GM18867 (cell line): ENCODE measurements around the gene HTR3C.

Source experiments
- ATAC-seq: cut with Tn5 transposase; IDR thresholded peaks from one replicate; pipeline ENCODE4 v1.9.1; 2021; ENCODE audit warnings: mild to moderate bottlenecking, moderate library complexity; ENCODE audit not compliant: unreplicated experiment

The HTR3C gene

GRCh38 chr3:184082034-184082433 is 29.2 kb downstream of the HTR3C start:
- no peak for ATAC-seq

GRCh38 chr3:184082465-184082864 is 29.6 kb downstream of the HTR3C start:
- no peak for ATAC-seq

- ATAC-seq, result no peak
These were observed 32.6 kb downstream of the HTR3C start for GRCh38 chr3:184085389-184085852.

GRCh38 chr3:184092199-184092598 is 39.4 kb downstream of the HTR3C start:
- no peak for ATAC-seq

GRCh38 chr3:184096811-184097383 is 44.0 kb downstream of the HTR3C start, which contains the start of gene HTR3E:
Gene HTR3E, plus strand, starts transcription at chr3:184097064. Its CDS starts 466 bp downstream, at chr3:184097530.
- ATAC-seq, result no peak

GRCh38 chr3:184097556-184097955 is 44.7 kb downstream of the HTR3C start:
- ATAC-seq, result no peak

- ATAC-seq, result no peak
These were observed 47.2 kb downstream of the HTR3C start for GRCh38 chr3:184099806-184100686.
